Stimulated activated naive CD8-positive, alpha-beta T cell treated with anti-CD3 and anti-CD28 coated beads, Interleukin-15, Interleukin-2, amounts not matched to agents 100 ng/mL and 50 ng/mL, for 24 hours (primary cell): ENCODE measurements around the gene SLC38A9.

Source experiments
- H3K27ac Mint-ChIP-seq: one replicate; pipeline ENCODE4 v1.8.0; 2021; ENCODE audit warnings: mild to moderate bottlenecking, mixed read lengths
- H3K27me3 Mint-ChIP-seq: one replicate; pipeline ENCODE4 v1.8.0; 2021; ENCODE audit warnings: mixed read lengths
- H3K36me3 Mint-ChIP-seq: one replicate; pipeline ENCODE4 v1.8.0; 2021; ENCODE audit warnings: low read depth, mixed read lengths
- H3K4me1 Mint-ChIP-seq: one replicate; pipeline ENCODE4 v1.8.0; 2021; ENCODE audit warnings: low read depth, mixed read lengths
- H3K4me3 Mint-ChIP-seq: one replicate; pipeline ENCODE4 v1.8.0; 2021; ENCODE audit warnings: mild to moderate bottlenecking, mixed read lengths
- H3K9me3 Mint-ChIP-seq: one replicate; pipeline ENCODE4 v1.8.0; 2021; ENCODE audit warnings: mixed read lengths

Gene SLC38A9

GRCh38 chr5:55578771-55579170 lies 133.4 kb downstream of the SLC38A9 start:
- peaks cover 49% of the 10 kb centered on the region for H3K4me1 Mint-ChIP-seq
- H3K4me3 Mint-ChIP-seq: no peak overlapping the region
- no peaks in the 10 kb centered on the region for H3K9me3 Mint-ChIP-seq
- peak overlapping the region; percentile 42 for H3K27ac Mint-ChIP-seq
- no peaks in the 10 kb centered on the region for H3K27me3 Mint-ChIP-seq
- no peaks in the 10 kb centered on the region for H3K36me3 Mint-ChIP-seq

DNA sequence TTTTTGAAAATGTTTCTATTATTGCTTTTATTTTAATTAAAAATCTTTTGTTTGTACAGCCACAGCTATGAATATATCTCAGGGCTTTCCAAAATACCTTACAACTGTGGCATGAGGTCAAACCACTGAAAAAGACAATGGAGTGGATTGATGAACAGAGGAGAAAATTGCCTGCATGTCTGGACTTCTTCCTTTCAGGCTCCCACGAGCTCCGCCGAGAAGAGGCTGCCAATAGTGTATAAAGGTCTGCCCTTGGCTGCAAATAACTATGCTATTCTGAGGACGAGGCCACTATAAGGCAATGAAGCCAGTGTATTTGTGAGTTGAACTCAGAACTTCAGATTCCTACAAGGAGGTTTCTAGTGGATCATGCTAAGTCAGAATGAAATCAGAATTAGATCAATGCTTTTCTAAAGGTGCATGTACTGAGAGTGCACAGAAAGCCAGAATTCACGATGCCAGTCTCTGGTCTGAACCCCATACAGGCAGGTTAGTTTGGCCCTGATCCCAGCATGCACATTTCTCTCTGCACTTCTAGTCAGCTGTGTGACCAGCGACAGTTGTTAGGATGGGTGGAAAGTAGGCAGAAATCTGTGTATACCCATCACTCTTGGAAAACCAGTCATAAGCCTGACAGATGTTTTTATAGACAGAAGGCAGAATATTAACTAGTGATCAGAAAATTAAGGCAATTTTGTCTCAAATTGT lies 134.6 kb downstream of the SLC38A9 start:
- H3K27me3 Mint-ChIP-seq: no peaks in the 10 kb centered on the region
- peaks cover 38% of the 10 kb centered on the region for H3K4me1 Mint-ChIP-seq
- H3K27ac Mint-ChIP-seq: no peak overlapping the region
- H3K9me3 Mint-ChIP-seq: no peaks in the 10 kb centered on the region
- H3K4me3 Mint-ChIP-seq: no peak overlapping the region
- H3K36me3 Mint-ChIP-seq: no peaks in the 10 kb centered on the region

DNA sequence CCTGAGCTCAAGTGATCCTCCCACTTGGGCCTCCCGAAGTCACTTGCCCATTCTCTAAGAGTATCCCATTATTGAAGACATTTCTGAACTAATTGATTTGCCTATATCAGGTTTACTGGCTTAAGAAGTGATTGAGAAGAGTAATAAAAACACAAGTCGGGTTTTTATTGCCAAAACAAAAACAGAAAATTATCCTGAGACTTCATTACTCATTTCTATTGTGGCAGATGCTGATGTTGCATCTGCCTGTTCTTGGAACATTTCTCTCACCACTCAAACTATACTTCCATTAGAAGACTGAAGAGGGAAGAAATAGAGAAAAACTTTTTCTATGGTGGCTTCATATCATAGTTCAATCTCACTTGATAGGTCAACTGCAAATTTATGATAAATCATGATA lies 135.5 kb downstream of the SLC38A9 start:
- Mint-ChIP-seq H3K36me3 (no peaks in the 10 kb centered on the region), H3K27me3 (no peaks in the 10 kb centered on the region), H3K27ac (no peak overlapping the region), H3K4me1 (peaks cover 33% of the 10 kb centered on the region), H3K4me3 (no peak overlapping the region), H3K9me3 (no peaks in the 10 kb centered on the region)
